ELF-1 (cell line): ENCODE data around the gene CRTAP.
"Not testable (repeated sequence)": the region's sequence is repeated elsewhere in the genome, so short reads cannot be mapped to it uniquely, and the experiment has no call there.

Experiments used
- DNase-seq: peaks from one replicate; pipeline ENCODE4 v3.0.0-alpha.2; 2016; ENCODE audit warnings: low read depth, low spot score

CRTAP gene

DNA sequence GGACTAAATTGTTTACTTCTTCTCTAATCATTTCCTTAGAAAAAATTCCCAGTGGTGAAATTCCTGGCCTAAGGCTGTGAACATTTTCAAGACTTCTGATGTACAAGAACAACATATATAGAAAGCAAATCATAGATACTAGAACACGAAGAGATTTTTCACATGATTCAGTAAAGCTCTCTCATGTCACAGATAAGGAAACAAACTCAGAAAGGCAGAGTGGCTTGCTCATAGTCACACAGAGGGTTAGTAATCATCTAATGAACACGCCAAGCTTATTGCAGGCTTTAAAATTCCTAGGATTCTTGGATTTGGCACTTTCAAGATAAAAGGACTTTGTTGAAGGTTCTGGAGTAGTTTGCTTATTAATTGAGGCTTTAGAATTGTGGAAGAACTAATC is 26.2 kb downstream of the CRTAP start:
- DNase-seq, result no peak

DNA sequence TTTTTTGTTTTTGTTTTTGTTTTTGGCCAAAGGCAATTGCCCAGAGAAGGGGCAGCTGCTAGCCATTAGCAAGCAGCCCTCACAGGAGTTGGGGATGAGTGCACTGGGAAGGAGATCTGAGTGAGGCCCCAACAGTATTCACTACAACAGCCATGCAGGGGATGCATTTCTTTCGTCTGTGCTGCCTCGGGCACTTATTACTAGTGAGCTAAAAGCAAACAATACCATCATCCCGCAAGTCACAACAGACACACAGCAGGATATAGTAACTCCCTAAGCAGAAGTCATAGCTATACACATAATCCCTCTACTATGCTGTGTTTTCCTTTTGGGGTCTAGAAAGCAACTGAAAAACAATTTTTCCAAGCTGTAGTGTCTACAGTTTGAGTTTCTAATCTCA is 27.2 kb downstream of the CRTAP start:
- peak; percentile 56 for DNase-seq

- peak; percentile 49 for DNase-seq
Measured at GRCh38 chr3:33144433-33144832, 30.6 kb downstream of the CRTAP start.

DNA sequence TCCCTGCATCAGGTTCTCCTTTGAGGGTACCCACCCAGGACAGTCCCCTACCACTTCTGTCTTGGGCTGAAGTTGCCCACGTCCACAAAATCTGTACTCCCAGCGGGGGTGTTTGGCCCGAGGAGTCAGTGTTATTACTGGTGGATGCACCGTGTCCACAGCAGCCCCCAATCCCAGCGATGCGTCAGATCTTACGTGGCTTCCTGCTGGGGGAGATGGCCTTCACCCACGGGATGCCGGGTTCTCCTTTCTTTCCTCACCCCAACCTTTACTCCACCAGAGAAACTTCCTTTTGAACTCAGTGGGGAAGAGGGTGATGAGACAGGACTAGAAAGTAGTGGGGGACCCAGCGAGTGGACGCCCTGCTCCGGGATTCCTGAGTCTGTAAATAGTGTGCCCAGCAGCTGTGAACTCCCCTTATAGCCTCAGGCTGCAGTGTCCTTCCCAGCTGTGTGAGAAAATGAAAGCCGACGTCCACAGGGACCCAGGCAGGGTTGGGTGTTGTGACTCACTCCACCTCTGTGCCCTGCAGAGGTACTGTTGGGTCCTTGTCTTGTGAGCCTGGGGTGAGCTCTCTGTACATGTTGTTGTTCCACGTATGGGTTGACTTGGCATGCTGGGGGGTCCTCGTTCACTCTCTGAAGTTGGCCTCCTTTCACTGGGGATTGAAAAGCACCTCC is 31.5 kb downstream of the CRTAP start:
- no peak for DNase-seq

- DNase-seq, result no peak
Measured at GRCh38 chr3:33145901-33146580, 32.2 kb downstream of the CRTAP start.

- DNase-seq, result no peak
Measured at GRCh38 chr3:33146791-33147445, 33.1 kb downstream of the CRTAP start.

DNA sequence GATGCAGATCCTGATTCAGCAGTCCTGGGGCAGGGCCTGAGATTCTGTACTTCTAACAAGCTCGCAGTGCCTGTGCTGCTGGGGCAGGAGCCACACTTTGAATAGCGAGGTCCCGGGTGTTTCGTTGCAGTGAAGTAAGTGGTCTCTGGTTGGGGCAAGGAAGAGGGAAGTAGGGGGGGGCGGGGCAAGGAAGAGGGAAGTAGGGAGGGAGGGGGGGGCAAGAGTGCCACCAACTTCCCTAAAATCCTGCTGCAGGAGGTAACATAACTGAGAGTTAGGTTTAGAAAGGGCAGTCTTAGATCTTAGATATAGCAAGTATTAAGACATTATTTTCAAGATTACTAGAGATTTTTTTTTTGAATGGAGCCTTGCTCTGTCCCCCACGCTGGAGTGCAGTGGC is 35.5 kb downstream of the CRTAP start:
- no peak for DNase-seq

DNA sequence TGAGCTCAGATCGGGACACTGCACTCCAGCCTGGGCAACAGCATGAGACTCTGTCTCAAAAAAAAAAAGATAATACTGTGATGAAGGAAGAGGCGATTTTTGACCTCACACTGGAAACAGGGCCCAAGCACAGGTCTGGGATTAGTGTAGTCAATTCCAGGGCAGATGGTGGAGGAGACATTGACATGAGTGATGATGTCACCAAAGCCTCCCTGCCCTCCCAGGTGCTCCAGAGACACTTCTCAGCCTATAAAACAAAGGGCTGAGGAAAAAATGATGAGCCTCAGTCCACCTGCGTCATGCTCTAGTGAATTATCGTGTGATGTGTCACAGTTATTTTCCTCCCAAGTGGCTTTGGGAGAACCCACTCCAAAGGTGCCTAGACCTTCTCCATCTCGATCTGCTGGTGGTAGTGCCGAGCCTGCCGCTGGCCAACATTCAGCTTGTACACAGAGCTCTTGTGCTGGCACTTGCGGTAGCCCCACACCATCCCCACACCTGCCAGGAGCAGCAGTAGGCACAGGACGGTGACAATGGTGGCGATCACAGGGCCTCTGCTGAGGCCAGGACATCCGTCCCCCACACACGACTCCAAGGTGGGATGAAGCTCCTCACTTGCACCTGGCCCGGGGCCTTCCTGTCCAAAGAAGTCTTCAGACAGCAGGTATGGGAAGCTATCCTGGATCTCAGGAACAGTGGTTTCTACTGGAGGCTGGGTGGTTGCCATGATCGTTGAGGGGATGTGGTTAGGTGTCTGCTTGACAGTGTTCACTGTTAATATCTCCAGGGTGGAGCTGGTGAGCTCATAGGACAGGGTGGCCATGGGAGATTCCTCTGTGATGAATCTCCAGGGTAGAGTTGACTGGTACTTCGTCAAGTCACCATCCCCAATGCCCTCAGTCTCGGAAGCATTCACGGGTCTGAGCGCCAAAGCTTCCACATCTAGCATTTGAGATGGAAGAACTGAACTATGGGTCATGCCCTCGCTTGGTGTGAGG is 38.8 kb downstream of the CRTAP start:
- no peak for DNase-seq

DNA sequence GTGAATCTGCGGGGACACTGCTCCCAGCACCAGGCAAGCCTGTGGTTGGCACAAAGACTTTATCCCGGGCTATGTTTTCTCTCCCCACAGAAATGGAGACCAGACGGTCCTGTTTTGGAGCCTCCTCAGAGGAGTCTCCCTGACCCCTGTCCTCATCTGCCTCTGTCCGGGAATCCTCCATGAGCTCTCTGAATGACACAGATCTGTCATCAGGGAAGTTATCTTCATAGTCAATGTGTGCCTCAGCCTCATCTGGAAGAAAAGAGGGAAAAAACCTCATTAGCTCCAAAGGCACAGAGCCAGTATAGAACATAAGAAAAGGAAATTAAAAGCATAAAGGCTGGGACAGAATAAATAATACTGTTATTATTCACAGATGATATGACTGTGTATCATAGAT is 40.0 kb downstream of the CRTAP start:
- DNase-seq, result no peak

DNA sequence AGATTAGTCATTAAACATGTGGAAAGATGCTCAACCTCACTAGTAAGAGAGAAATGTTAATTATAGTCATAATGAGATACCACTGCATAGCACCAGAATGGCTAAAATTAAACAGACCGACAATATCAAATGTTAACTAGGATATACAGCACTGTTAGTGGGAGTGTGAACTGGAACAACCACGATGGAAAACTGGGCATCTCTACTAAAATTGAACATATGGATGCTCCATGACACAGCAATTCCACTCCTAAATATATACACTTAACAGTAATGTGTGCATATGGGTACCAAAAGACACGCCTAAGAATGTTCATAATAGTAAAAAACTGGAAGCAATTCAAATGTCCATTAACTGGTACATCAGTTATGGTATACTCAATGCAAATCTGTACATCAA is 41.5 kb downstream of the CRTAP start:
- no peak for DNase-seq

GRCh38 chr3:33159234-33159633 is 45.4 kb downstream of the CRTAP start:
- no peak for DNase-seq

DNA sequence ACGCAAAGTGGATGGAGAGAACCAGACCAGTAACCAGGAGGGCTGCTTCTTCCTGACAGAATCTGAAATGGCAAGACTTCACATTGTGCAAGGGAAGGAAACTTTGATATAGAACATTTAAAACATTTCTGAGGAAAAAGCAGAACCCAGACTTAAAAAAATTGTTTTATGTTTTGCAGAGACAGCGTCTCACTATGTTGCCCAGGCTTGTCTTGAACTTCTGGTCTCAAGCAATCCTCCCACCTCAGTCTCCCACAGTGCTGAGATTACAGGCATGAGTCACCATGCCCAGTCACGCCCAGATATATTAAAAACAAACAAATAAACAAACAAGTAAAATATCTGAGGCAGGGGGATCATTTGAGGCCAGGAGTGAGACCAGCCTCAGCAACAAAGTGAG is 46.2 kb downstream of the CRTAP start:
- no peak for DNase-seq

GRCh38 chr3:33162621-33163020 is 48.8 kb downstream of the CRTAP start:
- not testable (repeated sequence) for DNase-seq

DNA sequence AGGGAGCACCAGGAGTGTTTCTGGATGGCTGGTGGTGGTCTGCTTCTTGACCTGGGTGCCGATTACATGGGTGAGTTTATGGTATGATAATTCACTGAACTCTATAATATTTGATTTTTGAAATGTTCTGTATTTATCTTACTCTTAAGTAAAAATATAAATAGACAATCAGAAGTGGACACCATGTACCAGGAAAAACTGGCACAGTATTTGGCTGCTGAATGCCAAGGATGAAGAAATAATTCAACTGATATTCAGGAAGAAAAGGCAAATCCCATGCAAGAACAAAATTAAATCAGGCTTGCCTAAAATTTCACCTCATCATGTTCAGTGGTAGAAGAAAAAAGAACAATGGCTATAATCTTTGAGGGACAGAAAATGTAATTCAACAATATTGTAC is 51.6 kb downstream of the CRTAP start:
- DNase-seq, result no peak

DNA sequence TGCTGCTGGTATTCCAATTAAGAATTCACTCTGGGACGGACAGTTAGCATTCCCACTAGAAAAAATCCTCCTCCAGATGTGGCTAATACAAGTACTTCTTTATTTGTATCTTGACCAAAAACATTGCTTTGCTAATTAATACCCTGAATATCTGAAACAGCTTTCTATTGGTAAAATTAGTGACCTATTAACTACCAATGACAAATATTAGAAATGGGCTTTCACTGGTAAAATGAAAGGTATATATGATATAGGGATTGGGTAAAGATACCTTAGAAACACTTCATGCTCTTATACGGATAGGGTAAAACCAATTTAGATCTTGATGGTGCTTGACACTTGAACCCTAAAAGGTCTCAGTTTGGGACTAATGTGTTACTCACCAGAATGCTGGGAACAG is 52.3 kb downstream of the CRTAP start:
- DNase-seq, result no peak

DNA sequence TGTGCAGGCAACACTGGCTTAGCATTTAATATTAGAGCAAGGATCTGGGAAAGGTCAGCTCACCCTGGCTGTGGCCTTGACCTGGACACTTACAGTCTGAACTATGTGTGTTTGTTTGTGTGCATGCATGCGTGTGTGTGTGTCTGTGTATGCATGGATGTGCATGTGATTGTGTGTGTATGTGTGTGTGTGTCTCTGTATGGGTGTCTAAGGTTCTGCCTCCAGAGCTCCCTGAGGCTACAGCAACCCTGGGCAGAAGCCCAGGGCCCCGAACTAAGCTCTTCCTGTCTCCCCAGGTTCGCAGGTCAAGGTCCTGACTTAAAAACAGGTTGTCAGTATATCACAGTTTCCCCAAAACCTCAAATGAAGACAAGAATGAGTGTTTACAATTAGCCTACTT is 53.5 kb downstream of the CRTAP start:
- DNase-seq, result no peak

DNA sequence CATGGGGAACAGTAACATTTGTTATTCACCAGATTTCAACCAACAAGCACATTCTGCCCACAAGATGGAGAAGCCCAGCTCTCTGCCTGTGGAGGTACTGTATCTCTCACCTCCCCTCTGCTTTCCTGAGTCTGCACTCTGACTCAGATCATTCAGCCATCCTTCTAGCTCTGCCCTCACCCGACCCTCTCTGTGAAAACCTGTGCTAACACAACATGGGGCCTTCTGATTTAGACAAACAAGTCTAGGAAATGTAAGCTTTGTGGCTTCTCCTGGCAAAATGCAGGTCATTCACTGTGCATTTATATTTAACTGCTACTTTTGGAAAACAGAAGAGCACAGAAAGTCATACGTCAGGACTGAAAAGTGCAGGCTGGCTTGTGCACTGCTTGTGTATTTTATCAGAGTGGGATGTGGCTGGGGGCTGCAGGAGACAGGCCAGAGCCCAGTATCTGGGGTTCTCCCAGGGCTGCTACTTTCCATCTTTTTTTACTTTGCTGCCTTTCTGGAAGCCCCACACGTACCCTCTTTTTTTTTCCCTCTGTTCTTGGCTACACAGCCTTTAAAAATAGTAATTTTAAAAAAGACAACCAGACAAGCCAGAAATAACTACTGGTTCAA is 54.0 kb downstream of the CRTAP start:
- DNase-seq, result no peak

- DNase-seq, result no peak
Measured at GRCh38 chr3:33170531-33170930, 56.7 kb downstream of the CRTAP start.

GRCh38 chr3:33171580-33171979 is 57.8 kb downstream of the CRTAP start:
- DNase-seq, result no peak

DNA sequence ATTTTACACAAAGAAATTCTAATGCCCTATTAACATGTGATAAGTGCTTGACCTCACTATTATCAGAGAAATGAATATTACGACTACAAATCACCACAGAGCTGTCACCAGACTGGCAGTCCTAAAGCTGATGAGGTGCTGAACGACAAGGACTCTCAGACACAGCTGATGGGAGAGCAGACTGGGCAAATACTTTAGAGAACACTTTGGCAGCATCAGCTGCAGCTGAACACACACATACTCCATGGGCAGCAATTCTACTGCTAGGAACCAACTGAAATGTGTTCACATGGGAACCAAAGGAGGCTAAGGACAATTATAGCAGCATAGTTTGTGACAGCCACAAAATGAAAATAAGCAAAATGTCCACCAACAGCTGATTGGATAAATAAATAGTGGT is 59.3 kb downstream of the CRTAP start:
- DNase-seq, result no peak

GRCh38 chr3:33173672-33174071 is 59.9 kb downstream of the CRTAP start:
- DNase-seq, result no peak
